Measurements from ENCODE around the gene PRKAA1.

GRCh38 chr5:40841068-40841805, 43.1 kb upstream of the PRKAA1 start, which contains the start of gene CARD6:
- no peak for TF ChIP-seq POLR2AphosphoS5 (IDR thresholded peaks at IDR 0.05; ENCODE audit: low read depth)
- TF ChIP-seq, protein P1, sequence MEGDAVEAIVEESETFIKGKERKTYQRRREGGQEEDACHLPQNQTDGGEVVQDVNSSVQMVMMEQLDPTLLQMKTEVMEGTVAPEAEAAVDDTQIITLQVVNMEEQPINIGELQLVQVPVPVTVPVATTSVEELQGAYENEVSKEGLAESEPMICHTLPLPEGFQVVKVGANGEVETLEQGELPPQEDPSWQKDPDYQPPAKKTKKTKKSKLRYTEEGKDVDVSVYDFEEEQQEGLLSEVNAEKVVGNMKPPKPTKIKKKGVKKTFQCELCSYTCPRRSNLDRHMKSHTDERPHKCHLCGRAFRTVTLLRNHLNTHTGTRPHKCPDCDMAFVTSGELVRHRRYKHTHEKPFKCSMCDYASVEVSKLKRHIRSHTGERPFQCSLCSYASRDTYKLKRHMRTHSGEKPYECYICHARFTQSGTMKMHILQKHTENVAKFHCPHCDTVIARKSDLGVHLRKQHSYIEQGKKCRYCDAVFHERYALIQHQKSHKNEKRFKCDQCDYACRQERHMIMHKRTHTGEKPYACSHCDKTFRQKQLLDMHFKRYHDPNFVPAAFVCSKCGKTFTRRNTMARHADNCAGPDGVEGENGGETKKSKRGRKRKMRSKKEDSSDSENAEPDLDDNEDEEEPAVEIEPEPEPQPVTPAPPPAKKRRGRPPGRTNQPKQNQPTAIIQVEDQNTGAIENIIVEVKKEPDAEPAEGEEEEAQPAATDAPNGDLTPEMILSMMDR (IDR thresholded peaks at IDR 0.05; ENCODE audit: insufficient read depth, low read length): no peak
